ENCODE results near the gene GRK7. TPM values are rescaled to one million over a fixed set of nuclear protein-coding genes. Genes with fewer than 3 reads are reported as not detected.
"Not testable (repeated sequence)": the region's sequence is repeated elsewhere in the genome, so short reads cannot be mapped to it uniquely, and the experiment has no call there.

GRK7 gene
- polyA plus RNA-seq, 4 donors = 0.06 to 0.26 (median 0.15) TPM

- DNase-seq (ENCODE audit: low read depth in 4 of 4, low spot score in 3 of 4) = no peak
Observed at GRCh38 chr3:141793476-141794260, 30.5 kb downstream of the GRK7 start.

- no peak for DNase-seq (ENCODE audit: low read depth in 4 of 4, low spot score in 3 of 4)
Observed at GRCh38 chr3:141795276-141795675, 32.1 kb downstream of the GRK7 start.

GRCh38 chr3:141795741-141796080 lies 32.5 kb downstream of the GRK7 start:
- DNase-seq (ENCODE audit: low read depth in 4 of 4, low spot score in 3 of 4) = no peak

- DNase-seq (ENCODE audit: low read depth in 4 of 4, low spot score in 3 of 4) = peak in 1 of 4 donors; percentile 1
Observed at GRCh38 chr3:141796081-141796888, 33.1 kb downstream of the GRK7 start.

GRCh38 chr3:141796889-141797781 lies 33.9 kb downstream of the GRK7 start:
- peak; percentile 54 to 59 (median 58) for DNase-seq (ENCODE audit: low read depth in 4 of 4, low spot score in 3 of 4)

- DNase-seq (ENCODE audit: low read depth in 4 of 4, low spot score in 3 of 4) = peak in 1 of 4 donors; percentile 5
Observed at GRCh38 chr3:141797819-141798447, 34.7 kb downstream of the GRK7 start.

GRCh38 chr3:141798448-141798845 lies 35.2 kb downstream of the GRK7 start:
- peak in 1 of 4 donors; percentile 12 for DNase-seq (ENCODE audit: low read depth in 4 of 4, low spot score in 3 of 4)

- no peak for DNase-seq (ENCODE audit: low read depth in 4 of 4, low spot score in 3 of 4)
Observed at GRCh38 chr3:141802316-141803077, 39.3 kb downstream of the GRK7 start.

GRCh38 chr3:141803538-141803937 lies 40.3 kb downstream of the GRK7 start:
- not testable (repeated sequence) for DNase-seq (ENCODE audit: low read depth in 4 of 4, low spot score in 3 of 4)

- DNase-seq (ENCODE audit: low read depth in 4 of 4, low spot score in 3 of 4) = no peak
Observed at GRCh38 chr3:141804447-141804777, 41.2 kb downstream of the GRK7 start.

GRCh38 chr3:141804778-141805639 lies 41.8 kb downstream of the GRK7 start:
- no peak for DNase-seq (ENCODE audit: low read depth in 4 of 4, low spot score in 3 of 4)

- no peak for DNase-seq (ENCODE audit: low read depth in 4 of 4, low spot score in 3 of 4)
Observed at GRCh38 chr3:141807277-141808033, 44.2 kb downstream of the GRK7 start.

- no peak for DNase-seq (ENCODE audit: low read depth in 4 of 4, low spot score in 3 of 4)
Observed at GRCh38 chr3:141808586-141808985, 45.4 kb downstream of the GRK7 start.

GRCh38 chr3:141810161-141810560 lies 47.0 kb downstream of the GRK7 start:
- no peak for DNase-seq (ENCODE audit: low read depth in 4 of 4, low spot score in 3 of 4)

GRCh38 chr3:141811348-141811747 lies 48.1 kb downstream of the GRK7 start:
- DNase-seq (ENCODE audit: low read depth in 4 of 4, low spot score in 3 of 4) = no peak

GRCh38 chr3:141812084-141812483 lies 48.9 kb downstream of the GRK7 start:
- no peak for DNase-seq (ENCODE audit: low read depth in 4 of 4, low spot score in 3 of 4)

- DNase-seq (ENCODE audit: low read depth in 4 of 4, low spot score in 3 of 4) = no peak
Observed at GRCh38 chr3:141812586-141812985, 49.4 kb downstream of the GRK7 start.
